Measurements from ENCODE around the gene KCNH1.
"Not testable (repeated sequence)": the region's sequence is repeated elsewhere in the genome, so short reads cannot be mapped to it uniquely, and the experiment has no call there.

KCNH1 gene

GRCh38 chr1:211014275-211014674, 119.7 kb downstream of the KCNH1 start:
- H3K9me3 ChIP-seq (ENCODE audit: control insufficient read depth, low read length) = no peaks in the 10 kb centered on the region
- no peak for DNase-seq
- no peaks in the 10 kb centered on the region for H3K4me1 ChIP-seq (ENCODE audit: control insufficient read depth, insufficient read depth, low read length, poor library complexity, severe bottlenecking)
- no peaks in the 10 kb centered on the region for H3K36me3 ChIP-seq (ENCODE audit: control insufficient read depth, insufficient read depth, low read length)
- H3K4me3 ChIP-seq (ENCODE audit: insufficient read depth, low read depth, low read length, poor library complexity, severe bottlenecking) = no peak overlapping the region
- no peak overlapping the region for H3K27ac ChIP-seq (ENCODE audit: insufficient read depth, low read length, poor library complexity, severe bottlenecking)
- peaks cover 3% of the 10 kb centered on the region for H3K27me3 ChIP-seq (replicated peaks; ENCODE audit: control insufficient read depth, insufficient read depth, low read length, poor library complexity, severe bottlenecking)

GRCh38 chr1:211013346-211014240, 120.4 kb downstream of the KCNH1 start:
- Histone ChIP-seq H3K4me1 (ENCODE audit: control insufficient read depth, insufficient read depth, low read length, poor library complexity, severe bottlenecking) (no peaks in the 10 kb centered on the region), H3K9me3 (ENCODE audit: control insufficient read depth, low read length) (no peaks in the 10 kb centered on the region), H3K4me3 (ENCODE audit: insufficient read depth, low read depth, low read length, poor library complexity, severe bottlenecking) (no peak overlapping the region), H3K27ac (ENCODE audit: insufficient read depth, low read length, poor library complexity, severe bottlenecking) (no peak overlapping the region), H3K36me3 (ENCODE audit: control insufficient read depth, insufficient read depth, low read length) (no peaks in the 10 kb centered on the region), H3K27me3 (replicated peaks; ENCODE audit: control insufficient read depth, insufficient read depth, low read length, poor library complexity, severe bottlenecking) (peaks cover 3% of the 10 kb centered on the region)
- no peak for DNase-seq

GRCh38 chr1:211011128-211011527, 122.8 kb downstream of the KCNH1 start:
- H3K9me3 ChIP-seq (ENCODE audit: control insufficient read depth, low read length); H3K4me3 ChIP-seq (ENCODE audit: insufficient read depth, low read depth, low read length, poor library complexity, severe bottlenecking); H3K36me3 ChIP-seq (ENCODE audit: control insufficient read depth, insufficient read depth, low read length); DNase-seq; H3K4me1 ChIP-seq (ENCODE audit: control insufficient read depth, insufficient read depth, low read length, poor library complexity, severe bottlenecking); H3K27me3 ChIP-seq (replicated peaks; ENCODE audit: control insufficient read depth, insufficient read depth, low read length, poor library complexity, severe bottlenecking); H3K27ac ChIP-seq (ENCODE audit: insufficient read depth, low read length, poor library complexity, severe bottlenecking): not testable (repeated sequence)

- no peaks in the 10 kb centered on the region for H3K36me3 ChIP-seq (ENCODE audit: control insufficient read depth, insufficient read depth, low read length)
- H3K9me3 ChIP-seq (ENCODE audit: control insufficient read depth, low read length) = no peaks in the 10 kb centered on the region
- no peak overlapping the region for H3K4me3 ChIP-seq (ENCODE audit: insufficient read depth, low read depth, low read length, poor library complexity, severe bottlenecking)
- no peaks in the 10 kb centered on the region for H3K4me1 ChIP-seq (ENCODE audit: control insufficient read depth, insufficient read depth, low read length, poor library complexity, severe bottlenecking)
- DNase-seq = no peak
- peaks cover 3% of the 10 kb centered on the region for H3K27me3 ChIP-seq (replicated peaks; ENCODE audit: control insufficient read depth, insufficient read depth, low read length, poor library complexity, severe bottlenecking)
- H3K27ac ChIP-seq (ENCODE audit: insufficient read depth, low read length, poor library complexity, severe bottlenecking) = no peak overlapping the region
Measured at GRCh38 chr1:211009944-211010343, 124.0 kb downstream of the KCNH1 start.

- no peak overlapping the region for H3K4me3 ChIP-seq (ENCODE audit: insufficient read depth, low read depth, low read length, poor library complexity, severe bottlenecking)
- no peaks in the 10 kb centered on the region for H3K4me1 ChIP-seq (ENCODE audit: control insufficient read depth, insufficient read depth, low read length, poor library complexity, severe bottlenecking)
- no peaks in the 10 kb centered on the region for H3K9me3 ChIP-seq (ENCODE audit: control insufficient read depth, low read length)
- no peak for DNase-seq
- no peaks in the 10 kb centered on the region for H3K36me3 ChIP-seq (ENCODE audit: control insufficient read depth, insufficient read depth, low read length)
- no peaks in the 10 kb centered on the region for H3K27me3 ChIP-seq (replicated peaks; ENCODE audit: control insufficient read depth, insufficient read depth, low read length, poor library complexity, severe bottlenecking)
- no peak overlapping the region for H3K27ac ChIP-seq (ENCODE audit: insufficient read depth, low read length, poor library complexity, severe bottlenecking)
Measured at GRCh38 chr1:211007830-211008229, 126.1 kb downstream of the KCNH1 start.

GRCh38 chr1:210995931-210996330, 138.0 kb downstream of the KCNH1 start:
- H3K27me3 ChIP-seq (replicated peaks; ENCODE audit: control insufficient read depth, insufficient read depth, low read length, poor library complexity, severe bottlenecking); H3K36me3 ChIP-seq (ENCODE audit: control insufficient read depth, insufficient read depth, low read length); H3K4me1 ChIP-seq (ENCODE audit: control insufficient read depth, insufficient read depth, low read length, poor library complexity, severe bottlenecking); H3K9me3 ChIP-seq (ENCODE audit: control insufficient read depth, low read length); DNase-seq; H3K4me3 ChIP-seq (ENCODE audit: insufficient read depth, low read depth, low read length, poor library complexity, severe bottlenecking); H3K27ac ChIP-seq (ENCODE audit: insufficient read depth, low read length, poor library complexity, severe bottlenecking): not testable (repeated sequence)

GRCh38 chr1:210992837-210993236, 141.1 kb downstream of the KCNH1 start:
- no peaks in the 10 kb centered on the region for H3K9me3 ChIP-seq (ENCODE audit: control insufficient read depth, low read length)
- H3K36me3 ChIP-seq (ENCODE audit: control insufficient read depth, insufficient read depth, low read length) = no peaks in the 10 kb centered on the region
- H3K27ac ChIP-seq (ENCODE audit: insufficient read depth, low read length, poor library complexity, severe bottlenecking) = no peak overlapping the region
- H3K27me3 ChIP-seq (replicated peaks; ENCODE audit: control insufficient read depth, insufficient read depth, low read length, poor library complexity, severe bottlenecking) = no peaks in the 10 kb centered on the region
- H3K4me1 ChIP-seq (ENCODE audit: control insufficient read depth, insufficient read depth, low read length, poor library complexity, severe bottlenecking) = no peaks in the 10 kb centered on the region
- DNase-seq = no peak
- H3K4me3 ChIP-seq (ENCODE audit: insufficient read depth, low read depth, low read length, poor library complexity, severe bottlenecking) = no peak overlapping the region

- Histone ChIP-seq H3K27me3 (replicated peaks; ENCODE audit: control insufficient read depth, insufficient read depth, low read length, poor library complexity, severe bottlenecking) (no peaks in the 10 kb centered on the region), H3K4me1 (ENCODE audit: control insufficient read depth, insufficient read depth, low read length, poor library complexity, severe bottlenecking) (no peaks in the 10 kb centered on the region), H3K36me3 (ENCODE audit: control insufficient read depth, insufficient read depth, low read length) (no peaks in the 10 kb centered on the region), H3K9me3 (ENCODE audit: control insufficient read depth, low read length) (no peaks in the 10 kb centered on the region), H3K4me3 (ENCODE audit: insufficient read depth, low read depth, low read length, poor library complexity, severe bottlenecking) (no peak overlapping the region), H3K27ac (ENCODE audit: insufficient read depth, low read length, poor library complexity, severe bottlenecking) (no peak overlapping the region)
- DNase-seq = no peak
Measured at GRCh38 chr1:210989905-210990304, 144.0 kb downstream of the KCNH1 start.

- Histone ChIP-seq H3K36me3 (ENCODE audit: control insufficient read depth, insufficient read depth, low read length) (no peaks in the 10 kb centered on the region), H3K4me1 (ENCODE audit: control insufficient read depth, insufficient read depth, low read length, poor library complexity, severe bottlenecking) (no peaks in the 10 kb centered on the region), H3K9me3 (ENCODE audit: control insufficient read depth, low read length) (no peaks in the 10 kb centered on the region), H3K4me3 (ENCODE audit: insufficient read depth, low read depth, low read length, poor library complexity, severe bottlenecking) (no peak overlapping the region), H3K27ac (ENCODE audit: insufficient read depth, low read length, poor library complexity, severe bottlenecking) (no peak overlapping the region), H3K27me3 (replicated peaks; ENCODE audit: control insufficient read depth, insufficient read depth, low read length, poor library complexity, severe bottlenecking) (peaks cover 3% of the 10 kb centered on the region)
- DNase-seq = no peak
Measured at GRCh38 chr1:210981490-210981889, 152.5 kb downstream of the KCNH1 start.

GRCh38 chr1:210980082-210980481, 153.9 kb downstream of the KCNH1 start:
- H3K36me3 ChIP-seq (ENCODE audit: control insufficient read depth, insufficient read depth, low read length) = no peaks in the 10 kb centered on the region
- no peak overlapping the region for H3K27ac ChIP-seq (ENCODE audit: insufficient read depth, low read length, poor library complexity, severe bottlenecking)
- no peak for DNase-seq
- no peaks in the 10 kb centered on the region for H3K9me3 ChIP-seq (ENCODE audit: control insufficient read depth, low read length)
- no peak overlapping the region for H3K4me3 ChIP-seq (ENCODE audit: insufficient read depth, low read depth, low read length, poor library complexity, severe bottlenecking)
- H3K4me1 ChIP-seq (ENCODE audit: control insufficient read depth, insufficient read depth, low read length, poor library complexity, severe bottlenecking) = no peaks in the 10 kb centered on the region
- H3K27me3 ChIP-seq (replicated peaks; ENCODE audit: control insufficient read depth, insufficient read depth, low read length, poor library complexity, severe bottlenecking) = peaks cover 3% of the 10 kb centered on the region
